DMS153 treated with DMSO at 0.1 percent for 48 hours (cell line): ENCODE measurements around the gene NUP214.
"Not testable (repeated sequence)": the region's sequence is repeated elsewhere in the genome, so short reads cannot be mapped to it uniquely, and the experiment has no call there.

Experiments
- DNase-seq: peaks from one replicate; lab custom pipeline; 2025; ENCODE audit not compliant: unreplicated experiment; lab: John Stamatoyannopoulos, UW

NUP214 gene

GRCh38 chr9:131257266-131258025 lies 132.1 kb downstream of the NUP214 start:
- no peak for DNase-seq

DNA sequence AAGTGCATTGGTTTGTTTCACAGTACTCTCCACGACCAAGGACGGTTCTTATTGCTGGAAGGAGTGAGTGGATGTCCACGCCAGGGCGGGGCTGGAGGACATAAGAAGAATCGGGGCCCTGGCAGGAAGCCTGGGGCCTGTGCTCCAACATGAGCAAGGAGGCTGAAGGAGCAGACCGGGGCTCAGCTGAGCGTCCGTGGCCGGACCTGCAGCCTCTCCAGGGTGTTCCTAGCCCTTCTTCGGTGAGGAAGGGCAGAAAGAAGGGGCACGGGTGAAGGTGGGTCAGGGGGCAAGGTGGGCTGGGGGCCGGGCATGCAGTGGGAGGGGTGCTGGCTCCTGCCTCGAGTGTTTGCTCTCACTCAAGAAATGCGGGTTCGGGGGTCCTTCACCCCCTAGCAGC lies 132.8 kb downstream of the NUP214 start:
- DNase-seq = no peak

DNA sequence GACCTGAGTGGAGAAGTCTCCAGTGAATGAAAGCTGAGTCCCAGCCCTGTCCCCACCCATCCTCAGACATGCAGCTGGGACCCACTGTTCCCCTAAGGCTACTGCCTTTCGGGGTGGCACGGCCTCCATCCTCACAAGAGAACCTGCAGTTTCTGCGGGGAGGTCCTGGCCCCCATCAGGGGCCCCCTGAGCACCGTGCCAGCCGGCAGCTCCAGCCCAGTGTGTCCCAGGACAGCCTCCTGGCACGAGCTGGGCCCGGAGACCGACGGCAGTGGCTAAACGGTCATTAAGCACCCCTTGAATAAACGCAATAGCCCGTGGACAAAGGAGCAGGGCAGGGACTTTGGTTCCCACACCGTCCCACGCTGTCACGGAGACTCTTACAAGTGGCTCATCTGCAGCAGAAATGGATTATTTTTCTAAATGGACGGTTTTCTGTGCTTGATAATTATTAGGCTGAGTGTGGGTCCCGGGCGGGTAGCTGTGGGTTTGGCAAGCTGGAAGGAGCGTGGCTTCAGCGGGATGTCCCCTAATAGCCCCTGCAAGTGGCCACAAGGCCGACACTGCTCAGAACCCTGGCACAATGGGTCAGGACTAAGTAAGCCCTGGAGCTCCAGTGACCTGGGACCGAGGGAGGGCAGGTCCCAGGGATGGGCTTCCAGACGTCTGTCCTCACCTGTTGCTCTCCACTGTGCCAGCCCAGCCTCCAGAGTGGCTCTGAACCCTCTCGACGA lies 133.5 kb downstream of the NUP214 start:
- no peak for DNase-seq

DNA sequence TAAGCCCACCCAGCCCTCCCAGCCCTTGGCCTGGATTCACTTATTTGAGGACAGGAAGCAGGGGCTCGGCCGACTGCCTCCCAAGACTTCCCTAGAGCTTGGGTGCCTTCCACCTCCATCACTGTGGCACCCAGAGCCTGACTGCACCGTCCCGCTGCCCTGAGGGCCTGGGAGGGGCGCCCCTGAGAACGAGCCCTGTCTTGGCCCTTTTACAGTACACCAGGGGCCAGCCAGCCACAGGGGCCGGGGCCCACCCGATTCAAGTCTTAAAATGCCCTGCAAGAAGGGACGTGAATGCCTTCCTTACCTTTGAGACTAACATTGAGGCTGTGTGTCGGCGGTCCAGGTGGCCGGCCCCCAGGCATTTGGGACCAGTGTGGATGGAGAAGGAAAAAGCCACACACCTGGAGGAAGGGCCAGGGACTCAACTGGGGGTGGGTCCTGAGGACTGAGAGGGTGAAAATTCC lies 134.1 kb downstream of the NUP214 start:
- no peak for DNase-seq

- no peak for DNase-seq
These were observed 134.7 kb downstream of the NUP214 start for GRCh38 chr9:131259916-131260597.

DNA sequence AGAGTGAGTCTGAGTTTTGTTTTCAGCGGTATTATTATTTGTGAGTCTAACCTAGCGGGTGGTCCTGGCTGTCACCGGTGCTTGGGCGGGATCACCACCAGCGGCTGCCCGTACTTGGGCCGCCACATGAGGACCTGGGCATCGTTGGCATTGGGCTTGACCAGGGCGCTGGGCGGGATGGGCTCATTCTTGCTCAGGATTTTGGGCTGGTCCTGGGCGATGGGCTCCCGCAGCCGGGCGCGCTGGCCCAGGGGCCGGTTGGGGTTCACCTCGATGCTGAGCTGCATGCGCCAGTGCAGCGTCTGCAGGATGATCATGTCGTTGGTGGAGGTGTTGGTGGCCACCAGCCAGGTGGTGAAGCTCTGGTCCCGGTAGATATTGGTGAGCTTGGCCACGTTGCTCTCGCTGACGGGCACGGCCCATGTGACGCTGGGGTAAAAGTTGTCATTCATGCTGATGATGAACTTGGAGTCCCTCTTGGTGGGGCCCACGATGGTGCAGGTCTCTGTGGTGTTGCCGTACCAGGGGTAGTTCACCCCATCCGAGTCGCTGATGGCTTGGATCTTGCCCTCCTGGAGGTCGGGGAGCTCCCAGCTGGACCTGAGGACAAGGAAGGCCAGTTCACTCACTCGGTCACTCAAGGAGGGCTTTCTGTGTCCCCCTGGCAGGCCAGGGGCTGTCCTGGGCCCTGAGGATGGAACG lies 135.5 kb downstream of the NUP214 start:
- DNase-seq = no peak

- no peak for DNase-seq
These were observed 137.1 kb downstream of the NUP214 start for GRCh38 chr9:131262327-131263032.

DNA sequence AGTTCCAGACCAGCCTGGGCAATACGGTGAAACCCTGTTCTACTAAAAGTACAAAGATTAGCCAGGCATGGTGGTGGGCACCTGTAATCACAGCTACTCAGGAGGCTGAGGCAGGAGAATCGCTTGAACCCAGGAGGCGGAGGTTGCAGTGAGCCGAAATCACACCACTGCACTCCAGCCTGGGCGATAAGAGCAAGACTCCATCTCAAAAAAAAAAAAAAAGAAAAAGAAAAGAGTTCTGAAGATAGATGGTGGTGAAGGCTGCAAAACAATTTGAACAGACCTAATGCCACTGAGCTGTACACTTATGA lies 137.6 kb downstream of the NUP214 start:
- not testable (repeated sequence) for DNase-seq

GRCh38 chr9:131263701-131264100 lies 138.3 kb downstream of the NUP214 start:
- DNase-seq = no peak

DNA sequence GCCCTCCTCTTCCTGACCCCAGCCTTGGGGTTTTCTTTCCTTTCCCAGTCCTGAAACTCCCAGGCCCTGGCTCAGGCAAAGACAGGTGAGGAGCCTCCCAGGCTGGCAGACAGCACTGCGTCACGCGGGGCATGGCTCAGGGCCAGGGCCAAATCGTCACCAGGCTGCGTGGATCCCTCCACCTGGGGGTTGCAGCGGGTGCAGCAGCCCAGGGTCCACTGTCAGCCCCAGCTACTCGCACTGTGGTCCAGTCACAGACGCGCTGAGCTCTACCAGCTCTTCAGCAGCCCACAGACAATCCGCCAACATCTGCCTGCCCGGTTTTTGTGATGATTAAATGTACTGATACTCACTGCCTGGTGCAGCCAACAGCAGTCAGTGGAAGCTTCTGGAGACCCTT lies 138.8 kb downstream of the NUP214 start:
- no peak for DNase-seq

GRCh38 chr9:131266266-131267229 lies 141.2 kb downstream of the NUP214 start:
- no peak for DNase-seq

DNA sequence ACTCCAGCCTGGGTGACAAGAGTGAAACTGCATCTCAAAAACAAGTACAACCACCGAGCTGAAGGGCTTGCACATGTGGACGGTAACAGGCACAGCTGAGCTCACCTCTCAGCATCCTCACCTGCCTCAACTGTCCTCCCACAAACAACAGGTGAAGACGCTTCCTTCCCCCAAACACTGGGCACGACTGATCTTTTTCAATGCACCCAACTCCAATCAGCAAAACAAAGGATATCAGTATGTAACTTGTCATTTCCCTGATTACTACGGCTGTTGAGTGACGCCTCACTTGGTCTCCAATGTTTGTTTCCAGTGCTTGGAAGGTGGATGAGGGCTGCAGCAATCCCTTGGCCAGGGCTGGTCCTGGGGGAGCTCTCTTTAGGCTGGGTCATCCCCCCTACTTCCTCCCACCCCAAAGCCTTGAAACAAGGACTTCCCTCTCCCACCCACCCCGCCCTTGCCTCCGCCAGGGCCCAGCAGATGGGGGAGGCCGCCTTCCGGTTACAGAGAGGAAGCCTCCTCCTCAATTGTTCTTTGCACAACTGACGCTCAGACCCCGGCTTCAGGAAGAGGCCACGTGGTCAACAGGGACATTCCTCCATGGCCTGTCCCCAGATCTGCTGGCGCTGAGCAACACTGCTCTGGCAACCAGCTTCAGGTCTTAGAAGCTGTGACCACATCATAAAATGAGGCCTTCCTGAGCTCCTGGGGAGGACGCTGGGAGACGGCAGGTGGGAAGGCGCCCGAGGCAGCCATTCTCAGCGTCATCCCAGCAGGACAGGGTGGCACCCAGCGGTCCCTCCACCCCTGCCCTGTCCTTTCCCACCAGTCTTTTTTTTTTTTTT lies 145.0 kb downstream of the NUP214 start:
- no peak for DNase-seq

- not testable (repeated sequence) for DNase-seq
These were observed 145.6 kb downstream of the NUP214 start for GRCh38 chr9:131271016-131271273.

GRCh38 chr9:131271506-131271931 lies 146.1 kb downstream of the NUP214 start:
- no peak for DNase-seq

- DNase-seq = no peak
These were observed 146.8 kb downstream of the NUP214 start for GRCh38 chr9:131272212-131272611.

GRCh38 chr9:131273146-131273855 lies 147.9 kb downstream of the NUP214 start:
- DNase-seq = no peak

DNA sequence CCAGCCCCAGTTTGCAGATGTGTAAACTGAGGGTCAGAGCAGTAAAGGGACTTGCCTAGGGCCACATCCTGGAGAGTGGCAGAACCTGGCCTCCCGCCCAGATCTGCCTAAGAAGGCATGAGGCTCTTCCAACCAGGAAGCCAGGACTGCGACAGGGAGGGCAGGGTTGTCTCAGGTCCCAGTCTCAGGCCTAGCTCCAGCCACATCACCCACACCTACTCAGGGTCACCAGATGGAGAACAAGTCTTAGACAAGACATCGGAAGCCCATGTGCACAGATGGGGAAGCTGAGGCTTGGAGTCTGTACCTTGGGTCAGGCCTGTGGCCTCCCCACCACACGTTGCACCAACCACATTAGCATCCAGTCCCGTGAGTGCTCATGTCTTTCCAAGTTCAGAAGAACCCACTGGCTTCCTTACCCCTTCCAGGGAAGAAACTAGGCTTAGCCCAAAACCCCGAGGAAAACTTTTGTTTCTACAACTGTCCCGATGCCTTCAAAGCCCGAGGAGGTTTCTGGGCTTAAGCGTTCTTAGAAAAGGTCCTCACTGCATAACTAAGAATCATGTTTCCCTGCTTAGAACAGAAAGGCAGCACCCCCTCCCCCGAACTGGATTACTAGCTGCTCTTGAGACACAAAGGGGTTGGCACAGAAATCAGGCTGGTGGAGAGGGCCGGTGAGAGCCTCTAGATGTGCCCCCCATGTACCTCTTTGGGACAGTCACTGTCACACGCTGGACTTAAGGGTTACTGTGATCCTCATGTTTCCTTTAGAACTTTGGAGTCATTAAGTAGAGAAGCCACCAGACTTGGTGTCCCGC lies 148.7 kb downstream of the NUP214 start:
- DNase-seq = no peak
